Peyer's patch (tissue), 4 donors: ENCODE data around the gene MTA3.

ENCODE experiments used
- CTCF ChIP-seq, 6 experiments: fragments of 450-650 bp in 4 of 6; fragments of 200-600 bp in 2 of 6; sonication (generic) in 1 of 6; IDR thresholded peaks; one replicate each; pipeline ENCODE4 v1.5.1; 2017 to 2019; ENCODE audit warnings: antibody characterized with exemption in 6 of 6, mild to moderate bottlenecking in 3 of 6, moderate library complexity in 1 of 6
- POLR2A ChIP-seq, 2 donors: fragments of 450-650 bp; IDR thresholded peaks; one replicate each; pipeline ENCODE4 v1.5.1; 2017; ENCODE audit warnings: antibody characterized with exemption in 2 of 2, mild to moderate bottlenecking in 2 of 2, moderate library complexity in 2 of 2

GRCh38 chr2:42685303-42685702 is 116.9 kb downstream of the MTA3 start:
- TF ChIP-seq CTCF (IDR thresholded peaks at IDR 0.05): no peak
- no peak for TF ChIP-seq POLR2A (IDR thresholded peaks at IDR 0.05)
